Measurements from ENCODE around the gene GSPT2.

GRCh38 chrX:51779306-51779705 lies 36.1 kb downstream of the GSPT2 start:
- no peak for TF ChIP-seq CTCF (IDR thresholded peaks at IDR 0.05)
- TF ChIP-seq POLR2A (IDR thresholded peaks at IDR 0.05): no peak
